SKM-1 (cell line): ENCODE measurements around the gene ADARB1.

Experiments used
- DNase-seq: peaks from one replicate; lab custom pipeline; 2025; ENCODE audit not compliant: unreplicated experiment; lab: John Stamatoyannopoulos, UW

ADARB1 gene

GRCh38 chr21:45261093-45261492 lies 186.7 kb downstream of the ADARB1 start:
- DNase-seq = no peak

GRCh38 chr21:45262041-45262581 lies 187.7 kb downstream of the ADARB1 start:
- no peak for DNase-seq

GRCh38 chr21:45262616-45263015 lies 188.2 kb downstream of the ADARB1 start:
- DNase-seq = no peak

GRCh38 chr21:45263534-45263933 lies 189.2 kb downstream of the ADARB1 start:
- DNase-seq = no peak

GRCh38 chr21:45264146-45264911 lies 189.9 kb downstream of the ADARB1 start:
- no peak for DNase-seq

GRCh38 chr21:45264912-45265515 lies 190.6 kb downstream of the ADARB1 start:
- no peak for DNase-seq

- no peak for DNase-seq
Observed at GRCh38 chr21:45265721-45266517, 191.5 kb downstream of the ADARB1 start.

GRCh38 chr21:45266518-45267389 lies 192.4 kb downstream of the ADARB1 start:
- no peak for DNase-seq

GRCh38 chr21:45267390-45267760 lies 193.0 kb downstream of the ADARB1 start:
- DNase-seq = no peak

GRCh38 chr21:45269861-45270260 lies 195.5 kb downstream of the ADARB1 start:
- DNase-seq = no peak

GRCh38 chr21:45270306-45270821 lies 196.0 kb downstream of the ADARB1 start:
- DNase-seq = no peak
